GF-D8 (cell line): ENCODE measurements around the gene NFIA.

ENCODE experiments used
- DNase-seq: peaks from one replicate; lab custom pipeline; 2025; lab: John Stamatoyannopoulos, UW

Gene NFIA

DNA sequence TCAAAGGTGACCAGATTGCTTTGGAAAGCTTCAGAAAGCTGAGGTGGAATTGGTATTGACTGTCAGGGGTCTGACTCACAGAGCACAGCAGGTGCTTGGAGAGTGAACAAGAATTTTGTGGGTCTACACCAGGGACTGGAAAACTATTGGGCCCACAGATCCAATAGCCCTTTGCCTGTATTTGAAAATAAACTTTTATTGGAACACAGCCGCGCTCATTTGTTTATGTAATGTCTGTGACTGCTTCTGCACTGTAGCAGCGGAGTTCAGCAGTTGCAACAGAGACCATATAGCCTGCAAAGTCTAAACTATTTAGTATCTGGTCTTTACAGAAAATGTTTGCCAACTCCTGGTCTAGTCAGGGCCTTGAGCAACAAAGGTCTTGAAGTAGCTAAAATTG, 315.6 kb downstream of the NFIA start:
- DNase-seq, result no peak

GRCh38 chr1:61399199-61399598, 316.8 kb downstream of the NFIA start:
- DNase-seq, result no peak

- DNase-seq, result no peak
Measured at GRCh38 chr1:61400131-61400770, 317.9 kb downstream of the NFIA start.

GRCh38 chr1:61400997-61401396, 318.6 kb downstream of the NFIA start:
- no peak for DNase-seq

DNA sequence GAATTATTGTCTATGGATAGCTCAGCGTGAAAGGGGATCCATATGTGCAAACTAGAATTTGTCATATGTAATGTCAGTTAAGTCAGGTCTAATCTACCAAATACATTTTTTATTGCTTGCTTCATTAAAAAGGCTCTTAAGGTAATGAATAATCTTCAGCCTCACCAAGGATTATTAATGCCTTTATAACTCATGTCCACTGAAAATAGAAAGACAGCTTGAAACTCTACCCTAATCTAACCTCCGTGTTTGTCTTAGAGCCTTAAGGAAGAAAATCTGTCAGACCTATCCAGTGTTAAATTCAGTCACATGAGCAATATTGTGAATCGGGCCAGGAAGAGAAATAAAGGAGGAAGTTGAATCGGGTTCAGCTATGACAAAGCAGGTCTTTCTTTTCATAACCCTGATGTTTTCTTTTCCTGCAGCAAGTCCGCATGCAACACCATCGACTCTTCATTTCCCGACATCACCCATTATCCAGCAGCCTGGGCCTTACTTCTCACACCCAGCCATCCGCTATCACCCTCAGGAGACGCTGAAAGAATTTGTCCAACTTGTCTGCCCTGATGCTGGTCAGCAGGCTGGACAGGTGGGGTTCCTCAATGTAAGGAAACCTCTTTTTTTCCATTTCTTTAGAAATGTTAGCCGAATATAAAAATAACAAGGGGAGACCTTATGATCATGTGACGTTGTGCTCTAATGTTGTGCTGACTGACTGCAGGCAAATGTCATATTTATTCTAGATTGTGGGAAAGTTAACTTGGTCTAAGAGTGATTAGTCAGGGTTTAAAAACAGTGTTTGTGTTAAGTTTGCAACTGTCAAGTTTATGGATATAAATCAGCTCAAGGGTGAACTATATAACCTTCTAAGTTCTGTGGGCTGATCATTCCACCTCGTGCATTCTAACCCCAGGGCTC, 321.6 kb downstream of the NFIA start:
- DNase-seq, result no peak

DNA sequence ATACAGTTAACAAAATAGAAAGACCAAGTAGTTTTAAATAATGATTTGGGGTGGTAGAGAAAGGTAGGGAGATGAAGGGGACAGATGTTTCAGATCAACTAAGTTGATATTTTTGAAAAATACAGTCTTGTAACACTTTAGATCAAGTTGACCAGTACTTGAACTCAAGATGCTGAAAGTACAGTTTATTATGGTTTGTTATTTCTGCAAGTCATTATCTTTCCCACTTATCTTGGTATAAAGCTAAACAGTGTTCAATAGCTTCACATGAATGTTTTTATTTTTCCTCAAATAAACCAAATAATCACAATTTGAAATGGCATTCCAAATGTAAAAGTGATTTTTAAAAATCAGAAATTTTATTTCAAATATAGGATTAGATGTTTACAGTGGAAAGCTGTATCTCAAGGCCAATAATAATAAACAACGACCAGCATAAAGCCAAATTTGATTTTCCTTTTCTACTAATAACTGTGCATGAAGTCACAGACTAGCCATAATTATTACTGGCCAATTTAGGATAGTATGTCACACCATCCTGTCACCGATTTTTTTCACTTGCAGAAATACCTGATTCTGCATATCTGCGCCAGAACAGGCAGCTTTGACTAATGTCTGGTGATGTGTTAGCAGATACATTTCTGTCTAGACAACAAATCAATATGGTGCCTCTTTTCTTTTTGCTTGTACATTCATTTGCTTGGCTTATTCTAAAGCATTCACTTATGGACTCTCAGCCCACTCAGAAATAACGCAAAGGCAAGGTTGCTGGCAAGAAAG, 322.4 kb downstream of the NFIA start:
- no peak for DNase-seq

DNA sequence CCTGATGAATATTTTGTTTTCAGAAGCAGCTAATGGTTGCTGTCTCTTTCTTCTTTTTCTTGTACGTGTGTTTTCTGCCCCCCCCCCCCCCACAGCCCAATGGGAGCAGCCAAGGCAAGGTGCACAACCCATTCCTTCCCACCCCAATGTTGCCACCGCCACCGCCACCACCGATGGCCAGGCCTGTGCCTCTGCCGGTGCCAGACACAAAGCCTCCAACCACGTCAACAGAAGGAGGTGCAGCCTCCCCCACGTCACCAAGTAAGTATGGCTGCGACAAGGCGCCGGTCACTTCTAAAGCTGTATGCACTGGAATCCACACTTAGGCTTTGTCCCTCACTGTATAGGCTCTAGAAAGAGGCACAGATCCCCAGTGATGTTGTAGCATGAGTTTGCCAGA, 324.1 kb downstream of the NFIA start:
- DNase-seq, result no peak

DNA sequence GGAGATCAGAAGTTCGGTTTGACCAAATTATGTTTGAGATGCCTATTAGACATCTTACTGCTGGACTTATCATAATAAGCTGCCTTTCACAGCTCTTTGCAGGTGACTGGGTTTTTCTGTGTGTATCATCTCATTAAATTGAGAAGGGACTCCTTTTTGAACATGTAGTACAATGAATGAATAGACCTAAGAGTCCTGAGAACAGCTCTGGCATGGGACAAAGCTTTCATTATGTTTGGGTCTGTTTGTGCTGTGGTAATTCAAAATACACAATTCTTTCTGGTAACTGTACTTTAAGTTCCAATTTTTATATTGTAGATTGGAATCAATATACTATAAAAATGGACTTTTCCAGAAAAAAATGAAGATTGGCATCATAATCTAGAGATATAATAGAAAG, 330.2 kb downstream of the NFIA start:
- no peak for DNase-seq

- DNase-seq, result no peak
Measured at GRCh38 chr1:61419196-61419595, 336.8 kb downstream of the NFIA start.

GRCh38 chr1:61419657-61420056, 337.3 kb downstream of the NFIA start:
- no peak for DNase-seq

DNA sequence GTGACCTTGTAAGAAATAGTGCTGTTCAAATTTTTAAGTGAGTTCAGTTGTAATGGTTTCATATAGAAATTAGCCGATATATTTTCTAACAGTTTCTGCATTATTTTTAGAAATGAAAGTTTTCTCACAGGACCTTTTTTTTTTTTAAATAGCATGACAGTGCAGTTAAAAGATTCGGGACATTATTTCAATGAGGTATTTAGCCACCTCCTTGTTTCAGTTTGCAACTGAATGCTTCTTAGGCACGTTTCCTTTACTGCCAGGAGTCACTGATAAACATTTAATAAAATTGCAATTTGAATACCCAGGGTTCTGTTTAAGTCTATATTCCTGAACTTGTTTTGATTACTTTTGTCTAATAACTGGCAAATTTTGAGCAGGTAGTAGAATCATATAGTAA, 337.9 kb downstream of the NFIA start:
- DNase-seq, result no peak

DNA sequence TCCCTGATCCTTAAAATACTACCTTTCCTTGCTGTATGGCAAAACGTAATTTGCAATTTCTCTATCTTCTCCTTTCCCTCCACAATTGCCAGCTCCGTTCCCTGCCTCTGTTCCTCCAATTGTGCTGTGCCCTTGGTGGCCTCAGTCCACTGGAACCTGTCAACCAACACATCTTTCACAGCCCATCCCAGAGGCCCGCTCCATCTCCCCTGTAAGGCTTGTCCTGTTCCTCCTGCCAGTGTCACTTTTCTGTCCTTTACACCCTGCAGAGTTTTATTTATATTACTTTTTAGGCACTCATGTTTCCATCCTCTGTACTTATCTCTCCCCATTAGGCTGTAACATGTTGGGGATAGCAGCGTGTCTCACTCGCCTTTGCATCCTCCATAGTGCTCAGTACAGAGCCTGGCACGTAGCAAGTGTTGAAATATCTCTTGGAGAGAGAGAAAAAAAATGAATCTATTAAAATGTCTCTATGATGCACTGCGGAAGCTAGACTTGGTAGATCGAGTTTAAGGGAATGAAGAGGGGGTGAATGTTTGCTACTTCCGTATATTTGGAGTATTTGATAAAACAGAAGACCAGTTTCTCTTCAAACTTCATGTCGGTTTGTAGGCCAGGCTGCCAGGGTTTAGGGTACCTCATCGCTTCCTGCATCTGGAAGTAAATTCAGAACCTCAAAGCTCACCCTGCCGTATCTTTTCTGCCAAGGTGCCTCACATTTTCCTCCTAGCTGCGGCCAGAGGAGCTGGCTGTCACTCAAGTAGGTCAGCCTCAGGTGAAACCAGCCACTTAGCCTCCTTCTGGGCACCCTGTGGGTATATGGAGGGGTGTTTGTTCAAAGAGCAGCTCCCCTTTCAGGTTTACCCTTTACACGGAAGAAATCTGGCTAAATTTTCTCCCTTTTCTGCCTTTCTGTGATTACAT, 338.8 kb downstream of the NFIA start:
- no peak for DNase-seq

DNA sequence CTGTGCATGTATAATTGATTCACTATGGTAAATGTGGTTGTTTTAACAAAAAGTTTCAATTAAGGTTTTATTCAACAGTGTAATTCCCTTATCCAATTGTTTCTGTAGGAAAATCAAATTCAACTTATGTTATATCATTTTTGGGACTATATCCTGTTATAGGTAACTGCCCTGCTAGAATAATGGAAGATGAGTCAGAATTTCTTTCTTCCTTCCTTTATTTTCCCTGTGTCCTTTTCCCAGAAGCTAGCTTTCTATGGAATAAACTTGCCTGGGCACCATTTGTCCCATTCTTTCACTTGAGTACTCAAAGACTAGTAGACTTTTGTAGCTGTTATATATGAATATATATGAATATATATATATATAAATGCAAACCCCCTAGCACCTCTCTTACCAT, 341.3 kb downstream of the NFIA start:
- DNase-seq, result no peak

DNA sequence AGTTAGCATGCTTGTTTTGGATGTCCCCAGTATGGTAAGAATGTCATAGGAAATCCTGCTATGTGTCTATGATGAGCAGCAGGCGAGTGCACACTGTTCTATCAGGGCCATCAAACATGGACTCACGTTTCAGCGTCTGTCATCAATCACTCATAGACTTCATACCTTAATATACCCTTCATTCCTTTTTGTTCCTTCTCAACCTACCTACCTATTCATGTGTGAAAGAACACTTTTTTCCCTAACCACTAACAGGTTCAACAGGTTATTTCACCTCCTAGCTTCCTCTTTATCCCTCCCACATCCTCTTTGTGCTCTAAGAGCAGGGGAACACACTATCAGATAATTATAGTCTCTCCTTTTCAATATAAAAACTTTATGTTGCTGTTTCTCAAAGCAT, 342.0 kb downstream of the NFIA start:
- no peak for DNase-seq

- DNase-seq, result no peak
Measured at GRCh38 chr1:61425040-61425439, 342.7 kb downstream of the NFIA start.

- DNase-seq, result no peak
Measured at GRCh38 chr1:61426254-61426653, 343.9 kb downstream of the NFIA start.

DNA sequence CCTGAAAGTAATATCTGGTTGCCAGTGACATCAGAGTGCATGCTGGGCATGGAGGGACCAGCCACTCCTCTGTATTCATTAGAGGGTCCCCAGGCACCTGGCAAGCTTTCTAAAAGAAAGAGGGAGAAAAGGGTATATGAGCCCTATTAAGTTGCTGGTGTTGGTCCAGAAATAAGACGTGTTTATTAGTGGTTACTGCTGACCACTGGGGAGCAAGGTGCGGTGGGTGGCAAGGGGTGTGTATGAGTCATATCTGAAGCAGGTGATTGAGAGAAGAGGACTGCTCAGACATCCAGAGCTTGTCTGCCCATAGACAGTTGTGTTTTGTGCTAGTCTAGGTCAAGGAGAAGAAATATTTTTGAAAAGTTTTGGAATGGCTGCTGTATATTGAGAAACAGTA, 344.5 kb downstream of the NFIA start:
- DNase-seq, result no peak

DNA sequence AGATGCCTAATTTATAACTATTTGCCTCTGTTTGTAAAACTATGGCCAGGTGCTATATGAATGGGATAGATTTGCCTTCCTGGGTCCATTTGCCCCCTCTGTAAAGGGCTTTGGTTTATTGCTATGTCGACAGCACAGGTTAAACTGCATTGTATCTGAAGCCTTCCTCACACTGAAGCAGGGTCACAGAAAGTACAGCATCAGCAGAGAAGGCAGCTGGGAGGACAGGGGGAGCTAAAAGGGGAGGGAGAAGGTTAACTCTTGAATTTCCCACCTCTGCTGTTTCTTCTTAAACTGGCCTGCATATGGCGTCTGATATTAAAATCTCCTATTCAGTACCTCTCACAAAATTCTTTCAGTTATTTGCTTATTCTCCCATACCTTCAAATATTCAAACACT, 345.1 kb downstream of the NFIA start:
- no peak for DNase-seq

DNA sequence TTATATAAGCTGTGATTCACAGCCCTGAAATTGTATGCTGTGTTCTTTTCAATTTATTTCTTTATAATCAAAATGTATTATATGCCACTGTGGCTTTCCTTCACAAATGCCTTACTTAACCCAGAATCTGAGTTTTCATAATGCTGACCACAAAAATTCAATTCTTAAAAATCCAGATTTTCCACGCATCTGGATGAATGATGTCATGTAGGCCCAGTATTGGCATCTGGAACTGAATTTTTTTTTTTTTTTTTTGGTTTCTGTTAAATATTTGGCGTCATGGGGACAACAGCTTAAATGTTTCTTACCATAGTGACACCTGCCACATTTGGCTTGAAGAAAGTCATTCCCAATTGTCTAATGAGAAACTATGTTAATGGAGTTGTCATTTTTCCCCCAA, 345.8 kb downstream of the NFIA start:
- no peak for DNase-seq

DNA sequence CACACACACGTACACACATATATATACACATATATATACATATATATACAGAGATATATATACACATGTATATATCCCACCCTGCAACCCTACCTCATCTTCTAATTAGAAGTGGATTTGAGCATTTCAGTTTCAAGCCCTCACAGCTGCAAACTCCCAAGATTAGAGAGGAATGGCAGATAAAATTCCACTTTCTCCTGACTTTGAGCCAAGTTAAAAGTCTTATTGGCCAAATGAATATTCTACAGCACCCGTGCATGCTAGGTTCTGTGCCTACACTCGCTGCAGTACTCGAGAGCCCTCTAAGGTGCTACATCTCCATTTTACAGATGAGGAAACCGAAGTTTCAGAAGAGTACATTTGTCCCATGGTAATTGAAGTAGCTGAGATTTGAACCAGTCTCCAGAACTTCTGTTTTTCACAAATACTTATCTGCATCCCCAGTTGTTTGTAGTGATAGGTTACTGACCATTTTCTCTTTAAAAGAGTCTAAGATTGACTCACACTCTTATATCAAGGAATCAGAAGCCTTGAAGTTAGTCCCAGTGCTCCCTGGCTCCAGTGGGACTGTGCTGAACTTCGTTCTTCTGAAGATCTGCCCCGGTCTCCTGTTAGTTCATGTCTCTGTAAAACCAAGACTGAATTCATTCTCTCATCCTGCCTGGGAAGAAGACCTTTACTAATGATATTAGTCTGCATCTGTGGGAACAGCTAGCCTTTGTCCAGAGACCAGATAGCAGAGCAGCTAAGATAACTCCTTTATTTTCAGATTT, 350.4 kb downstream of the NFIA start:
- no peak for DNase-seq

DNA sequence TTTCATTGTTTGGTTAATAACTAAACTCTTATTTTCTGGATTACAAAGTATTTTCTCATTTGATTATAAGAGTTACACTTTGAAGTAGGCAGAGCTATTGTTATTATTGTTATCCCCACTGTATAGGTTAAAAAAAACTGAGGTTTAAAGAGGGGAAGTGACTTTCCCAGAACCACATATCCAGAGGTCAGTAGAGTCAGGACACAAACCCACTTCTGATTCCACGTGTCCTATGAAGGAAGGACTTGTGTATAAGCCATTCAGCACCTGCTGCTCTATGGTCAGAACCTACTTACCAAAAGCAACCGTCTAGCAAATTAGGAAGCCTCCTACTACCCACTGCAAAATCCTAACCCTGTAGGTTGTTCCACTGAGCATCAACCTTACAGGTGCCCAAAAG, 351.3 kb downstream of the NFIA start:
- no peak for DNase-seq
